Right atrium auricular region (tissue), 2 donors: ENCODE measurements around the gene MDM2. TPM values are rescaled to one million over a fixed set of nuclear protein-coding genes. Genes with fewer than 3 reads are reported as not detected.
A peak's percentile ranks its signal among the peaks of the same experiment; 100 is the strongest.

ENCODE experiments used
- DNase-seq: peaks from one replicate; pipeline ENCODE4 v3.0.0-alpha.2; 2019; ENCODE audit warnings: low spot score
- H3K27ac ChIP-seq, 2 donors: fragments of 200-600 bp; sonication (generic); 1 replicate in 1 of 2; 2 replicates in 1 of 2; pipeline ENCODE4 v1.5.1; 2016 to 2019
- H3K27me3 ChIP-seq, 2 donors: fragments of 200-600 bp; sonication (generic); one replicate each; pipeline versions ENCODE4 v1.5.1 to v1.6.0; 2017 to 2019
- H3K36me3 ChIP-seq: fragments of 200-600 bp; sonication (generic); one replicate; pipeline ENCODE4 v1.5.1; 2016
- H3K4me1 ChIP-seq, 2 donors: fragments of 200-600 bp; sonication (generic); one replicate each; pipeline versions ENCODE4 v1.5.1 to v1.6.0; 2017 to 2019
- H3K4me3 ChIP-seq, 2 donors: fragments of 200-600 bp; sonication (generic); 1 replicate in 1 of 2; 2 replicates in 1 of 2; pipeline ENCODE4 v1.5.1; 2017 to 2019; ENCODE audit warnings: mild to moderate bottlenecking in 1 of 2, moderate library complexity in 1 of 2
- H3K9me3 ChIP-seq, 2 donors: fragments of 200-600 bp; sonication (generic); one replicate each; pipeline ENCODE4 v1.5.1; 2019
- CTCF ChIP-seq, 2 donors: fragments of 200-600 bp; sonication (generic); IDR thresholded peaks; one replicate each; pipeline ENCODE4 v1.5.1; 2019; ENCODE audit warnings: antibody characterized with exemption in 2 of 2
- total RNA-seq, 2 donors: library from RNA; depleted of rRNA; stranded (reverse); fragments of >200 nt; gene quantifications; one replicate each; pipeline ENCODE4 v1.1.0, GENCODE V29; 2016

The MDM2 gene
- total RNA-seq, 2 donors from 2014 or later: 36.0 to 36.6 TPM

GRCh38 chr12:68888243-68888642 lies 80.3 kb downstream of the MDM2 start:
- DNase-seq: no peak
- H3K27me3 ChIP-seq: no peaks in the 10 kb centered on the region
- H3K27ac ChIP-seq: no peak overlapping the region
- no peaks in the 10 kb centered on the region for H3K9me3 ChIP-seq
- no peak overlapping the region for H3K4me3 ChIP-seq
- H3K4me1 ChIP-seq: no peaks in the 10 kb centered on the region
- no peak for TF ChIP-seq CTCF (IDR thresholded peaks at IDR 0.05)
- no peaks in the 10 kb centered on the region for H3K36me3 ChIP-seq

GRCh38 chr12:68890701-68891113 lies 82.7 kb downstream of the MDM2 start:
- no peak overlapping the region for H3K4me3 ChIP-seq
- H3K27me3 ChIP-seq: no peaks in the 10 kb centered on the region
- no peak for TF ChIP-seq CTCF (IDR thresholded peaks at IDR 0.05)
- H3K27ac ChIP-seq: no peak overlapping the region
- H3K9me3 ChIP-seq: no peaks in the 10 kb centered on the region
- no peaks in the 10 kb centered on the region for H3K4me1 ChIP-seq
- DNase-seq: no peak
- no peaks in the 10 kb centered on the region for H3K36me3 ChIP-seq

- no peak for DNase-seq
- Histone ChIP-seq H3K27ac (peak overlapping the region in 1 of 2 donors; percentile 23), H3K4me3 (no peak overlapping the region), H3K36me3 (no peaks in the 10 kb centered on the region), H3K27me3 (no peaks in the 10 kb centered on the region), H3K9me3 (no peaks in the 10 kb centered on the region), H3K4me1 (no peaks in the 10 kb centered on the region)
- no peak for TF ChIP-seq CTCF (IDR thresholded peaks at IDR 0.05)
Observed at GRCh38 chr12:68891141-68891540, 83.2 kb downstream of the MDM2 start.

- no peak for DNase-seq
- TF ChIP-seq CTCF (IDR thresholded peaks at IDR 0.05): no peak
- Histone ChIP-seq H3K27ac (no peak overlapping the region), H3K36me3 (no peaks in the 10 kb centered on the region), H3K4me3 (no peak overlapping the region), H3K9me3 (no peaks in the 10 kb centered on the region), H3K27me3 (no peaks in the 10 kb centered on the region), H3K4me1 (no peaks in the 10 kb centered on the region)
Observed at GRCh38 chr12:68893201-68893600, 85.2 kb downstream of the MDM2 start.

GRCh38 chr12:68893741-68894140 lies 85.8 kb downstream of the MDM2 start:
- Histone ChIP-seq H3K9me3 (no peaks in the 10 kb centered on the region), H3K4me1 (no peaks in the 10 kb centered on the region), H3K27me3 (no peaks in the 10 kb centered on the region), H3K27ac (no peak overlapping the region), H3K4me3 (no peak overlapping the region), H3K36me3 (no peaks in the 10 kb centered on the region)
- TF ChIP-seq CTCF (IDR thresholded peaks at IDR 0.05): no peak
- DNase-seq: no peak

GRCh38 chr12:68894276-68894855 lies 86.4 kb downstream of the MDM2 start:
- no peak for TF ChIP-seq CTCF (IDR thresholded peaks at IDR 0.05)
- no peak for DNase-seq
- no peaks in the 10 kb centered on the region for H3K9me3 ChIP-seq
- no peaks in the 10 kb centered on the region for H3K4me1 ChIP-seq
- no peak overlapping the region for H3K4me3 ChIP-seq
- H3K36me3 ChIP-seq: no peaks in the 10 kb centered on the region
- no peak overlapping the region for H3K27ac ChIP-seq
- no peaks in the 10 kb centered on the region for H3K27me3 ChIP-seq
